GM10266 (cell line): Measurements from ENCODE around the gene BRINP3.

Experiments used
- DNase-seq: peaks from one replicate; pipeline ENCODE4 v3.0.0; 2012; ENCODE audit errors: extremely low spot score
- TF ChIP-seq, protein P1 (sequence below): IDR thresholded peaks from 2 replicates; pipeline ENCODE4 v1.5.1; 2012; ENCODE audit warnings: mild to moderate bottlenecking, low read depth; ENCODE audit not compliant: control insufficient read depth, insufficient read depth; ENCODE audit errors: missing control alignments

The BRINP3 gene

DNA sequence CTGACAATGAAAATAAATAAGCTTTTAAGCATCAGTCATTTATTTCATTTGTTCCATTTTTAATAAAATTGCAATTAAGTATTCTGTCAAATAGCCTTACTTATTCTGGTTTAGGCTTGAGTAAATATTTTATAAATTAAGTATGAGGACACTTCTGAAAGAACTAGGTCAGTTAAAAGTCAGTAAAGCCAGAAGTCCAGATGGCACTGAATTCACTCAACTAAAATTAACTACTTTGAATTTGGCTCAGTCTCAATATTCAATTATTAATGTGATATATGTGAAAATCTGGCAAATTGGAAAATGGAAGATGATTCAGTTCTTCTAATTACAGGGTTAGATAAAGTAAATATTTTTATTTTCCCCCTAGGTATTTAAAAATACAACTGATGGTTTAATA, 174.2 kb downstream of the BRINP3 start:
- TF ChIP-seq, protein P1, sequence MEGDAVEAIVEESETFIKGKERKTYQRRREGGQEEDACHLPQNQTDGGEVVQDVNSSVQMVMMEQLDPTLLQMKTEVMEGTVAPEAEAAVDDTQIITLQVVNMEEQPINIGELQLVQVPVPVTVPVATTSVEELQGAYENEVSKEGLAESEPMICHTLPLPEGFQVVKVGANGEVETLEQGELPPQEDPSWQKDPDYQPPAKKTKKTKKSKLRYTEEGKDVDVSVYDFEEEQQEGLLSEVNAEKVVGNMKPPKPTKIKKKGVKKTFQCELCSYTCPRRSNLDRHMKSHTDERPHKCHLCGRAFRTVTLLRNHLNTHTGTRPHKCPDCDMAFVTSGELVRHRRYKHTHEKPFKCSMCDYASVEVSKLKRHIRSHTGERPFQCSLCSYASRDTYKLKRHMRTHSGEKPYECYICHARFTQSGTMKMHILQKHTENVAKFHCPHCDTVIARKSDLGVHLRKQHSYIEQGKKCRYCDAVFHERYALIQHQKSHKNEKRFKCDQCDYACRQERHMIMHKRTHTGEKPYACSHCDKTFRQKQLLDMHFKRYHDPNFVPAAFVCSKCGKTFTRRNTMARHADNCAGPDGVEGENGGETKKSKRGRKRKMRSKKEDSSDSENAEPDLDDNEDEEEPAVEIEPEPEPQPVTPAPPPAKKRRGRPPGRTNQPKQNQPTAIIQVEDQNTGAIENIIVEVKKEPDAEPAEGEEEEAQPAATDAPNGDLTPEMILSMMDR: no peak
- no peak for DNase-seq

DNA sequence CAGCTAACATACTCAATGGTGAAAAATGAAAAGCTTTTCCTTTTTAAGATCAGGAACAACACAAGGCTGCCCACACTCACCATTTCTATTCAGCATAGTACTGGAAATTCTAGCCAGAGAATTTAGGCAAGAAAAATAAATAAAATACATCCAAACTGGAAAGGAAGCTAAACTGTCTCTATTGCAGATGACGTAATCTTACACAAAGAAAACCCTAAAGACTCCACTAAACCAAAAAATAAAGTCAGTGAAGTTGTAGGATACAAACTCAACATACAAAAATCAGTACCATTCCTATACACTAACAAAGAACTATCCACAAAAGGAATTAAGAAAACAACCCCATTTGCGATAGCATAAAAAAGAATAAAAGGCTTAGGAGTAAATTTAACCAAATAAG, 181.2 kb downstream of the BRINP3 start:
- TF ChIP-seq, protein P1: no peak
- no peak for DNase-seq

DNA sequence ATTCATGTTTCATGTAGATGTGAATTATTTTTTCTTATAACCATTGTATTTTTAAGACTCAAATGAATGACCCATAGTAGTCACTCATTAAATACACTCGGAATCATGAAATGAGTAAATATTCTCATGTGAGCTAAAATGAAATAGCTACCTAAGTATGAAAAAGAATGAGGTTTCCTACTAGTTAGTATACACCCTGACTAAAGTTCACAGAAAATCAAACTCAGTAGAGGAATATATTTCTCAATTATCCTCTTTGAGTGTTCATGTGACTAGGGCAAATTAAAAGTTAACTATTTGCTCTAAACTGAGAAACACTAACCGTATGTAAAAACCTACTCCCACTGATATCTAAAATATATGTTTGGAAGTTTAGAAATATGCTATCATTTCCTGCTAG, 187.8 kb downstream of the BRINP3 start:
- TF ChIP-seq, protein P1: no peak
- DNase-seq: no peak

DNA sequence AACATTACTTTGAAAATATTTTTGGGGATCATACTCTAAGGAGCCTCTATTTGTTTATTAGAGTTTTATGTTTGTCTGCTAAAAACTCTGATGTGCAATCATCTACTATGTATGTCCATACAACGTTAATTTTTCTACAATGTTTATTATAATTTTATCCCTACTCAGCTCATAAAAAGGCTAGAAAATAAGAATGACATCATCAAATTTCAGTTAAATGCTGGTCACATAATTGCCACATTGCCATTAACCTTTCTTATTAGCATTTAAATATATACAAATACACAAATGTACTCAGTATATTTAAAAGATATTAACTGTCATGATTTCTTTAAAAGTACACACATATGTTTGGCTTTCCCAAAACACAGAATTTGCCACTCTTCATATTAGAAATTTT, 191.6 kb downstream of the BRINP3 start:
- TF ChIP-seq, protein P1: no peak
- DNase-seq: no peak

DNA sequence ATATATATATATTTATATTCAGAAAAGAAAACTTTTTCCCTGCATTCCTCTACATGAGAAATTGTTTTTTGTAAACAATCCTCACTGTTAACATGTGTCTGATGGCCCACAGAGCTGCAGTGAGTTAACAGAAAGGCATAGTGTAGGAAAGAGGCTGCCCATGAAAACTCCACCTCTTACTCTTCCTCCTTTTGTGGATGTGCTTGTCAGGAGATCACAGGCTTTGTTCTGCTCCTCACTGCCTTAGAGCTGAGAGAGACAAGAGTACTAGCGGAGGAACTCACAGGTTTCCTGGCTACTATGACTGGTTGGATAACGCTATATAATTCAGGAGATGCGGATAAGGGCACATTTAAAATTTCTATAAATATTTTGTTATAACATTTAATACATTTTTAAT, 200.6 kb downstream of the BRINP3 start:
- DNase-seq: no peak
- TF ChIP-seq, protein P1: no peak

DNA sequence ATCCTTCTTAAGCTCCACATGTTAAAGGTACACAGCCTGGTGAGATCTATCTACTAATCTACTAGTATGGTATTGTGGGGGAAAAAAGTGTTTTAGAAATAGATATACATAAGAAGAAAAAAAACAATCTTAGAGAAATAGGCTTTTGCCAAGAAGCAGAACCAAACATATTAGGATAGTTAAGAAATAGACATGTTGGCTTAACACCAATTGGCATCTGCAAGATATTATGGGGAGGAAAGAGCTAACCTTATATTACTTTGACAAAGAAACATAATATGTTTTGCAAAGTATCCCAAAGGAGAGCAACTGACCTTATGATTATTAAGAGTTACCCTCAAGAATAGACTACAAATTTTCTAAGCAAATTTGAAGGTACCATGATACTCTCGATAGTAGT, 202.9 kb downstream of the BRINP3 start:
- no peak for DNase-seq
- TF ChIP-seq, protein P1: no peak

DNA sequence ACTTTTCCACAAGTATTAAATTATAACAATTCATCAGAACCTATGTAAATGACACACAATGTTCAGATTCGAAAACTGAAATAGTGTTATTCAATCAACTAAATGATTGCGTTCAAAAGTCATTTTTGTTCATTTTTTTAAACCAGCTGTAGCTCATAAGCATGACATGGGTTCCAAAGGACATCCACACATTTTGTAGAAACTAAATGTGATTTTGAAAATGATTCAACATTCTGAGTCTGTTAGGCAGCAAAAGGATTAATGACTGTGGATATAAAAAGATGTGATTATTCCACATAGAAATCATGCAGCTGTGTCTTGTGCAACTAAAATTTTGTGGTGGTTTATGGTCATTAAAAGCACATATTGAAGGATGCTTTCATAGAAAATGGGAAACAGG, 204.5 kb downstream of the BRINP3 start:
- no peak for DNase-seq
- TF ChIP-seq, protein P1: no peak
